Nephron (organoid): Measurements from ENCODE around the gene POU2AF3.

ENCODE experiments used
- H3K27ac Mint-ChIP-seq, 3 experiments: 2 replicates each; pipeline ENCODE4 v1.8.0; 2020; ENCODE audit warnings: mixed read lengths in 3 of 3, mild to moderate bottlenecking in 2 of 3, moderate library complexity in 1 of 3
- H3K27me3 Mint-ChIP-seq: 2 replicates; pipeline ENCODE4 v1.8.0; 2021; ENCODE audit warnings: low read depth, mild to moderate bottlenecking, moderate library complexity, mixed read lengths
- H3K36me3 Mint-ChIP-seq: 2 replicates; pipeline ENCODE4 v1.8.0; 2020; ENCODE audit warnings: low read depth, mixed read lengths
- H3K4me1 Mint-ChIP-seq: 2 replicates; pipeline ENCODE4 v1.8.0; 2020; ENCODE audit warnings: mixed read lengths
- H3K4me3 Mint-ChIP-seq, 3 experiments: 2 replicates each; pipeline ENCODE4 v1.8.0; 2020; ENCODE audit warnings: mild to moderate bottlenecking in 3 of 3, mixed read lengths in 3 of 3, moderate library complexity in 2 of 3
- H3K9me3 Mint-ChIP-seq: 2 replicates; pipeline ENCODE4 v1.8.0; 2020; ENCODE audit warnings: mixed read lengths
- CTCF ChIP-seq, 3 experiments: fragments of 200-600 bp; sonication (generic); IDR thresholded peaks; one replicate each; pipeline ENCODE4 v1.5.0; 2021; ENCODE audit warnings: antibody characterized with exemption in 3 of 3; ENCODE audit not compliant: unreplicated experiment in 3 of 3

Gene POU2AF3

GRCh38 chr11:111353776-111354600, 55.6 kb downstream of the POU2AF3 start:
- TF ChIP-seq CTCF (IDR thresholded peaks at IDR 0.05; ENCODE audit: unreplicated experiment in 3 of 3), result no peak

GRCh38 chr11:111354601-111354891, 56.2 kb downstream of the POU2AF3 start:
- no peaks in the 10 kb centered on the region for H3K36me3 Mint-ChIP-seq
- no peaks in the 10 kb centered on the region for H3K9me3 Mint-ChIP-seq
- H3K4me3 Mint-ChIP-seq, result no peak overlapping the region
- H3K4me1 Mint-ChIP-seq, result peaks cover 36% of the 10 kb centered on the region
- TF ChIP-seq CTCF (IDR thresholded peaks at IDR 0.05; ENCODE audit: unreplicated experiment in 3 of 3), result no peak
- H3K27me3 Mint-ChIP-seq, result peaks cover 8% of the 10 kb centered on the region
- peak overlapping the region in 1 of 3 experiments; percentile 38 for H3K27ac Mint-ChIP-seq

More at GRCh38 chr11:111353776-111354600, 55.6 kb downstream of the POU2AF3 start:
- Mint-ChIP-seq H3K27ac (peak overlapping the region in 2 of 3 experiments; percentile 94 to 97), H3K36me3 (no peaks in the 10 kb centered on the region), H3K27me3 (peaks cover 8% of the 10 kb centered on the region), H3K9me3 (no peaks in the 10 kb centered on the region), H3K4me3 (no peak overlapping the region), H3K4me1 (peaks cover 36% of the 10 kb centered on the region)

- TF ChIP-seq CTCF (IDR thresholded peaks at IDR 0.05; ENCODE audit: unreplicated experiment in 3 of 3), result no peak
- Mint-ChIP-seq H3K27ac (peak overlapping the region in 1 of 3 experiments; percentile 44), H3K36me3 (no peaks in the 10 kb centered on the region), H3K27me3 (peaks cover 8% of the 10 kb centered on the region), H3K9me3 (no peaks in the 10 kb centered on the region), H3K4me1 (peaks cover 36% of the 10 kb centered on the region), H3K4me3 (no peak overlapping the region)
Measured at GRCh38 chr11:111355101-111355500, 56.8 kb downstream of the POU2AF3 start.

- TF ChIP-seq CTCF (IDR thresholded peaks at IDR 0.05; ENCODE audit: unreplicated experiment in 3 of 3), result no peak
- Mint-ChIP-seq H3K4me3 (no peak overlapping the region), H3K36me3 (no peaks in the 10 kb centered on the region), H3K27me3 (peaks cover 8% of the 10 kb centered on the region), H3K4me1 (peaks cover 29% of the 10 kb centered on the region), H3K27ac (peak overlapping the region in 1 of 3 experiments; percentile 44), H3K9me3 (no peaks in the 10 kb centered on the region)
Measured at GRCh38 chr11:111355956-111356659, 57.8 kb downstream of the POU2AF3 start.

GRCh38 chr11:111356660-111357048, 58.3 kb downstream of the POU2AF3 start:
- H3K27me3 Mint-ChIP-seq, result peaks cover 8% of the 10 kb centered on the region
- H3K4me1 Mint-ChIP-seq, result peaks cover 23% of the 10 kb centered on the region
- no peak for TF ChIP-seq CTCF (IDR thresholded peaks at IDR 0.05; ENCODE audit: unreplicated experiment in 3 of 3)
- H3K36me3 Mint-ChIP-seq, result no peaks in the 10 kb centered on the region
- no peaks in the 10 kb centered on the region for H3K9me3 Mint-ChIP-seq
- H3K27ac Mint-ChIP-seq, result no peak overlapping the region
- no peak overlapping the region for H3K4me3 Mint-ChIP-seq
